Measurements from ENCODE around the gene PITPNB. TPM values are rescaled to one million over a fixed set of nuclear protein-coding genes. Genes with fewer than 3 reads are reported as not detected.

The PITPNB gene
- total and polyA plus RNA-seq, 8 donors, result 51.1 to 79.3 (median 71.2) TPM

DNA sequence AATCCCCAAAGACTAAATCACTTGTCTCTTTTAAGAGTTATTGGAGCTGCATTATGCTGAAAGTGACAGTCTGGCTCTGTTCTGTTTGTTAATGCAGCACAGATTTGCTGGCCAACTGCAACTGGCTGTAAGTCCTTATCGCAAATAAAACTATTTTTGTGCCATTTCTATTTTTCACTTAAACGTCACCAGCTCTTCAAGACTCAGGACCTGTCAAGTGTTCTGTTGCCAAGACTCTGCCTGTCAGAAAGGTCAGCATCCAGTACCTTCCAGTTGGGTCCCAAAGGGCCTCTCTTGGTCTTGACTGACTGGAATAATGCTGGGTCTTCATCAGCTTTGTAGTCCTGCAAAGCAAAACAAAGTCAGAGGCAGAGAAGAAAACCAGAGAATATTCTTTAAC is 45.6 kb downstream of the PITPNB start:
- Histone ChIP-seq H3K4me3 (no peak overlapping the region), H3K27ac (no peak overlapping the region), H3K27me3 (no peaks in the 10 kb centered on the region), H3K9me3 (no peaks in the 10 kb centered on the region), H3K36me3 (peaks cover 0 to 46% of the 10 kb centered on the region in 2 donors), H3K4me1 (no peaks in the 10 kb centered on the region)
- DNase-seq (no peak), ATAC-seq (no peak)
- intact Hi-C loops (cut with DNase I), result no loop called here
- TF ChIP-seq, protein P1, sequence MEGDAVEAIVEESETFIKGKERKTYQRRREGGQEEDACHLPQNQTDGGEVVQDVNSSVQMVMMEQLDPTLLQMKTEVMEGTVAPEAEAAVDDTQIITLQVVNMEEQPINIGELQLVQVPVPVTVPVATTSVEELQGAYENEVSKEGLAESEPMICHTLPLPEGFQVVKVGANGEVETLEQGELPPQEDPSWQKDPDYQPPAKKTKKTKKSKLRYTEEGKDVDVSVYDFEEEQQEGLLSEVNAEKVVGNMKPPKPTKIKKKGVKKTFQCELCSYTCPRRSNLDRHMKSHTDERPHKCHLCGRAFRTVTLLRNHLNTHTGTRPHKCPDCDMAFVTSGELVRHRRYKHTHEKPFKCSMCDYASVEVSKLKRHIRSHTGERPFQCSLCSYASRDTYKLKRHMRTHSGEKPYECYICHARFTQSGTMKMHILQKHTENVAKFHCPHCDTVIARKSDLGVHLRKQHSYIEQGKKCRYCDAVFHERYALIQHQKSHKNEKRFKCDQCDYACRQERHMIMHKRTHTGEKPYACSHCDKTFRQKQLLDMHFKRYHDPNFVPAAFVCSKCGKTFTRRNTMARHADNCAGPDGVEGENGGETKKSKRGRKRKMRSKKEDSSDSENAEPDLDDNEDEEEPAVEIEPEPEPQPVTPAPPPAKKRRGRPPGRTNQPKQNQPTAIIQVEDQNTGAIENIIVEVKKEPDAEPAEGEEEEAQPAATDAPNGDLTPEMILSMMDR (IDR thresholded peaks at IDR 0.05), result no peak

- H3K36me3 ChIP-seq, result peaks cover 0 to 46% of the 10 kb centered on the region in 2 donors
- intact Hi-C loops (cut with DNase I), result no loop called here
- no peak for ATAC-seq
- H3K27ac ChIP-seq, result no peak overlapping the region
- no peaks in the 10 kb centered on the region for H3K27me3 ChIP-seq
- H3K4me1 ChIP-seq, result peaks cover under 1 to 6% of the 10 kb centered on the region in 2 donors
- H3K9me3 ChIP-seq, result no peaks in the 10 kb centered on the region
- no peak for DNase-seq
- TF ChIP-seq, protein P1 (IDR thresholded peaks at IDR 0.05), result no peak
- H3K4me3 ChIP-seq, result no peak overlapping the region
Observed at GRCh38 chr22:27872488-27872887, 46.6 kb downstream of the PITPNB start.

DNA sequence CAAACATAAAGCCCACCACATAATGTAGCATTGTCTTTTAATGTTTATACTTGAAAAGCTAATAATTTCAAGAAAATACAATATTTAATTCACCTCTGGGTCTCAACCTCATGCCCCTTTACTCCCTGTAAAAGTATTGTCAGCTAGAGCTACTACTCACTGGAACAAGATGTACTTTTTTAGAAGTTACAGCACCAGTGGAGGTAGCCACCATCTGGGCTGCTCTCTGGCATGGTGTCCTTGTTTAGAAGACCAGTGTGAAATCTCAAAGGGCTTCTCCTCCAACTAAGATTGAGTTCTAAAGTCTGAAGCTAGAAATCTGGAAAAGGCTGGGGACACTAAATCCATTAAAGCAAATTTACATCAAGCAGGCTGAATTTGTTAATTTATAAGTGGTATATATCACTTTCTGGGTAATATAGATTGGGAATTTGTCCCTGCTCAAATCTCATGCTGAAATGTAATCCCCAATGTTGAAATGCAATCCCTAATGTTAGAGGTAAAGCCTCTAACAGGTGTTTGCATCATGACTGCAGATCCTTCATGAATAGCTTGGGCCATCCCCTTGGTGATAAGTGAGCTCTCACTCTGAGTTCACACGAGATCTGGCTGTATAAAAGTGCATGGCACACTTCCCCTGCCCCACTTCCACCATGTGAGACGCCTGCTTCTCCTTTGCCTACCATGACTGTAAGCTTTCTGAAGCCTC is 47.6 kb downstream of the PITPNB start:
- H3K27me3 ChIP-seq, result no peaks in the 10 kb centered on the region
- no peak overlapping the region for H3K4me3 ChIP-seq
- no peak for DNase-seq
- TF ChIP-seq, protein P1 (IDR thresholded peaks at IDR 0.05), result no peak
- no peak overlapping the region for H3K27ac ChIP-seq
- peaks cover 0 to 42% of the 10 kb centered on the region in 2 donors for H3K36me3 ChIP-seq
- no peak for ATAC-seq
- no peaks in the 10 kb centered on the region for H3K9me3 ChIP-seq
- intact Hi-C loops (cut with DNase I), result no loop called here
- H3K4me1 ChIP-seq, result peaks cover 5 to 16% of the 10 kb centered on the region in 2 donors

DNA sequence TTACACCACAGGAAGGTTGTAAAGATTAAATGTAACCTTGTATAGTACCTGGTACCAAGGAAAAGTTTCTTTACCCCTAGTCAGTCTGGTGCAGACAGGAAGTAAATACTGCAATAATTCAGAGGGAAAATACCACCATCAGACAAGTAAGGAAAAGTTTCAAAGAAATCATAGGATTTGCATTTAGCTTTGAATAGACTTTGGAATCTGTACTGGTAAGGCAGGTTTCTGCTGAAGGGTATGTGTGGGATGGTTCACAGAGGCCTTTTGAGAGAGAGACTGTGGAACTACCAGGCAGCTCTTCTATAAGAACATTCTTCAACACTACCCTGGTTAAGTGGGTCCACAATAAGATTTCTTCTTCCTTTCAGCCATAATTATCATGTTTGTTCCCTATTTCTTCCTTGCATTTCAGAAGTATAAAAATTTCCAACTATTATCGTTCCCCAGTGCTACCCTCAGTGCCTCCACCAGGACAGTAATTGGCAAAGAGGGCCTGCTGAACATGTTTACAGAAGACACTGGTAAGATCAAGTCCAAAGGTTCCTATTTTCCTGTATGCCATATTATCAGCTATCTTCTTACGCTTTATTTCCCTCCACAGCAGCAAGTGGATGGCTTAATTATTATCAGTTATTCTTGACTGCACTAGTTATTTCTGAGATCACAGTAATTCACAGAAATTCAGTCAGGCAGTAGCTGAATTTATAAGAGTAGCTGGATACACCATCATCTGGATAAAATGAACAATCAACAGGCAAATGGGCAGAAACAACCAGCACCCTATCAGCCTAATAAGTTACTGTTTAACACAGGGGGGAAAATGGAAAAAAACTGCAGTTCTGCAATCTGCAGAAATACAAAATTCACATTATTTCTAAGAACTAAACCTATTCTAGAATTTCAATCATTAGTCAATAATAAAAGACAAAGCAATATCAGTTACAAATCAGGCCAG is 48.5 kb downstream of the PITPNB start:
- DNase-seq (peak in 1 of 4 donors; percentile 54), ATAC-seq (peak; percentile 14)
- H3K27ac ChIP-seq, result no peak overlapping the region
- no peak overlapping the region for H3K4me3 ChIP-seq
- H3K36me3 ChIP-seq, result peaks cover 0 to 41% of the 10 kb centered on the region in 2 donors
- no peaks in the 10 kb centered on the region for H3K27me3 ChIP-seq
- peaks cover 9 to 24% of the 10 kb centered on the region in 2 donors for H3K4me1 ChIP-seq
- TF ChIP-seq, protein P1 (IDR thresholded peaks at IDR 0.05), result no peak
- H3K9me3 ChIP-seq, result no peaks in the 10 kb centered on the region
- intact Hi-C loops (cut with DNase I), result no loop called here

All from left lung (tissue), 10 donors.